ENCODE measurements around the gene EXOC4.

DNA sequence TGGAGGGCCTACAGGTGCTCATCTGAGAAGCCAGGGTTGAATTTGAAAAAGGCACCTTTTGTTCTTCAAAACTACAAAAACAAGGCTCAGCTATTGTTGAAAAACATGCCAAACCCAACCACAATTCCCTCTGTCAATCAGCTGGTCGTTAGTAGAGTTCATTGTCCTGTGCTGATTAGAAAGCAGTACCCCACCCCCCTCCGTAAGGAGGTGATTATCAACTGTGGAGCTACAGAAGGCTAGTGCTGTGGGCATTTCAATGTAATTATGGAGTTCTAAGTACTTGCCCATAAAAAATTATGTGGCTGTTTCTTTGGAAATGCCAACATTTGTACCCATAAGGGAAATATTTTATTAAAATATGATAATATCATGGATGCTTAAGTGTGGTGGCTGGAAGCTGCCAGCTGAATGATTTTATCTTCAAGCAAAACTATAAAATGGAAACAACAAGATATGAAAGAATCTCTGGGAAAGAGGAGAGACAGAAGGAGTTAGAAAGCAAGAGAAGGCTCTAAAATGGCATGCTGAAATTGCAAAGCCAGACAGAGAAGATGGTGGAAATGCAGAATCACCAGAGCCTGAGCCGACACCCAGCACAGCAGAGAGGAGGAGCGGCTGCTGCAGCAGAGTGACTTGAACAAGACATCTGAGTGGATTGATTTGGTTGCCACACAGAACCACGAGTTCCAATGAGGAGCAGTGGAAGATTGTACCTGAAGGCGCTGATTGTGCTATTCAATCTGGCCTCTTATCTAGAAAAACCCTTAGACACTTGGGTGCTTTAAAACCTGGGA lies 694.8 kb downstream of the EXOC4 start:
- TF ChIP-seq, protein P1, sequence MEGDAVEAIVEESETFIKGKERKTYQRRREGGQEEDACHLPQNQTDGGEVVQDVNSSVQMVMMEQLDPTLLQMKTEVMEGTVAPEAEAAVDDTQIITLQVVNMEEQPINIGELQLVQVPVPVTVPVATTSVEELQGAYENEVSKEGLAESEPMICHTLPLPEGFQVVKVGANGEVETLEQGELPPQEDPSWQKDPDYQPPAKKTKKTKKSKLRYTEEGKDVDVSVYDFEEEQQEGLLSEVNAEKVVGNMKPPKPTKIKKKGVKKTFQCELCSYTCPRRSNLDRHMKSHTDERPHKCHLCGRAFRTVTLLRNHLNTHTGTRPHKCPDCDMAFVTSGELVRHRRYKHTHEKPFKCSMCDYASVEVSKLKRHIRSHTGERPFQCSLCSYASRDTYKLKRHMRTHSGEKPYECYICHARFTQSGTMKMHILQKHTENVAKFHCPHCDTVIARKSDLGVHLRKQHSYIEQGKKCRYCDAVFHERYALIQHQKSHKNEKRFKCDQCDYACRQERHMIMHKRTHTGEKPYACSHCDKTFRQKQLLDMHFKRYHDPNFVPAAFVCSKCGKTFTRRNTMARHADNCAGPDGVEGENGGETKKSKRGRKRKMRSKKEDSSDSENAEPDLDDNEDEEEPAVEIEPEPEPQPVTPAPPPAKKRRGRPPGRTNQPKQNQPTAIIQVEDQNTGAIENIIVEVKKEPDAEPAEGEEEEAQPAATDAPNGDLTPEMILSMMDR (conservative IDR thresholded peaks at IDR 0.05; ENCODE audit: low read length): no peak
- TF ChIP-seq EZH2phosphoT487 (IDR thresholded peaks at IDR 0.05; ENCODE audit: borderline replicate concordance): no peak
